Panc1 (cell line): ENCODE data around the gene SPRED2.

Source experiments
- POLR2AphosphoS5 ChIP-seq: IDR thresholded peaks from 2 replicates; pipeline ENCODE4 v1.6.1; 2012; ENCODE audit warnings: mild to moderate bottlenecking, low read depth, low read length, moderate library complexity
- TCF7L2 ChIP-seq: IDR thresholded peaks from 2 replicates; pipeline ENCODE4 v1.6.1; 2011; ENCODE audit warnings: mild to moderate bottlenecking, low read depth, low read length, inconsistent platforms
- TF ChIP-seq, protein P1 (sequence below): fragments of 450-650 bp; IDR thresholded peaks from 2 replicates; pipeline ENCODE4 v1.5.1; 2017; ENCODE audit warnings: mild to moderate bottlenecking

DNA sequence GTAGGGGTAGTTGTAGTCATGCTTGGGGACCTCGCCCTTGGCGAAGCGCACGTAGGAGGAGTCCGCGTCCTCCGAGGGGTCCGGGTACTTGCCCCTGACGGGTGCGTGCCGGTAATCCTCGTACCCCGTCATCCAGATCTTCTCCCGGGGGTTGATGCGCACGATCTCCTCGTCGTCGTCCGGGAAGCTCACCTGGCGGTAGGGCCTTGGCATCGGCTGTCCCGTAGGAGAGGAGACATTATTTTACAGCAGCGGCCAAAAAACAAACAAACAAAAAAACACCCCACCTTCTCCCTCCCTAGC is 118.5 kb downstream of the SPRED2 start:
- TF ChIP-seq, protein P1, sequence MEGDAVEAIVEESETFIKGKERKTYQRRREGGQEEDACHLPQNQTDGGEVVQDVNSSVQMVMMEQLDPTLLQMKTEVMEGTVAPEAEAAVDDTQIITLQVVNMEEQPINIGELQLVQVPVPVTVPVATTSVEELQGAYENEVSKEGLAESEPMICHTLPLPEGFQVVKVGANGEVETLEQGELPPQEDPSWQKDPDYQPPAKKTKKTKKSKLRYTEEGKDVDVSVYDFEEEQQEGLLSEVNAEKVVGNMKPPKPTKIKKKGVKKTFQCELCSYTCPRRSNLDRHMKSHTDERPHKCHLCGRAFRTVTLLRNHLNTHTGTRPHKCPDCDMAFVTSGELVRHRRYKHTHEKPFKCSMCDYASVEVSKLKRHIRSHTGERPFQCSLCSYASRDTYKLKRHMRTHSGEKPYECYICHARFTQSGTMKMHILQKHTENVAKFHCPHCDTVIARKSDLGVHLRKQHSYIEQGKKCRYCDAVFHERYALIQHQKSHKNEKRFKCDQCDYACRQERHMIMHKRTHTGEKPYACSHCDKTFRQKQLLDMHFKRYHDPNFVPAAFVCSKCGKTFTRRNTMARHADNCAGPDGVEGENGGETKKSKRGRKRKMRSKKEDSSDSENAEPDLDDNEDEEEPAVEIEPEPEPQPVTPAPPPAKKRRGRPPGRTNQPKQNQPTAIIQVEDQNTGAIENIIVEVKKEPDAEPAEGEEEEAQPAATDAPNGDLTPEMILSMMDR = no peak
- TF ChIP-seq TCF7L2 (no peak), POLR2AphosphoS5 (no peak)
